OCI-LY3 (cell line): ENCODE measurements around the gene SLC7A1.

Source experiments
- EZH2phosphoT487 ChIP-seq: fragments of 200-600 bp; shearing (Covaris generic); IDR thresholded peaks from 2 replicates; pipeline ENCODE4 v1.6.1; 2018; ENCODE audit warnings: antibody characterized with exemption, mixed run types, low read depth
- TF ChIP-seq, protein P1 (sequence below): fragments of 200-600, 300-600 bp; sonication (generic); IDR thresholded peaks from 2 replicates; pipeline ENCODE4 v1.5.1; 2014; ENCODE audit warnings: antibody characterized with exemption, low read length, low read depth

DNA sequence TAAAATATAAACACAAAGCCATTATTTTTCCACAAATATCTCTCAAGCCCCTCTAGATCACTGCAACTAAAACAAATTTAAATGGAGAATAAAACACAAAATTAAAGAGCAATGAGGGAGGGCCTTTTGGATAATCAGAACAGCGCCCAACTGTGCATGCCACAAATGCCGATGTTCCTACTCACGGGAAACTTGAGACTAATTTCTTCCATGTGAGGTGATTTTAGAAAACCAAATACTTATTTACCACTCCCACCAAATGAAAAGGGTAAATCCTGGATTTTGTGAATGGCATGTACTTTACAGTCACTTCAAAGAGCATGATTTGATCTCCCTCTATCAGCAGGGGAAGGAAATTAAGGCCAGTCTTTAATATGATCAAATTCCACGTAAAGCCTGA, 74.8 kb downstream of the SLC7A1 start:
- TF ChIP-seq, protein P1, sequence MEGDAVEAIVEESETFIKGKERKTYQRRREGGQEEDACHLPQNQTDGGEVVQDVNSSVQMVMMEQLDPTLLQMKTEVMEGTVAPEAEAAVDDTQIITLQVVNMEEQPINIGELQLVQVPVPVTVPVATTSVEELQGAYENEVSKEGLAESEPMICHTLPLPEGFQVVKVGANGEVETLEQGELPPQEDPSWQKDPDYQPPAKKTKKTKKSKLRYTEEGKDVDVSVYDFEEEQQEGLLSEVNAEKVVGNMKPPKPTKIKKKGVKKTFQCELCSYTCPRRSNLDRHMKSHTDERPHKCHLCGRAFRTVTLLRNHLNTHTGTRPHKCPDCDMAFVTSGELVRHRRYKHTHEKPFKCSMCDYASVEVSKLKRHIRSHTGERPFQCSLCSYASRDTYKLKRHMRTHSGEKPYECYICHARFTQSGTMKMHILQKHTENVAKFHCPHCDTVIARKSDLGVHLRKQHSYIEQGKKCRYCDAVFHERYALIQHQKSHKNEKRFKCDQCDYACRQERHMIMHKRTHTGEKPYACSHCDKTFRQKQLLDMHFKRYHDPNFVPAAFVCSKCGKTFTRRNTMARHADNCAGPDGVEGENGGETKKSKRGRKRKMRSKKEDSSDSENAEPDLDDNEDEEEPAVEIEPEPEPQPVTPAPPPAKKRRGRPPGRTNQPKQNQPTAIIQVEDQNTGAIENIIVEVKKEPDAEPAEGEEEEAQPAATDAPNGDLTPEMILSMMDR, result no peak
- no peak for TF ChIP-seq EZH2phosphoT487
